Cardiac septum (tissue), 1 donor: ENCODE measurements around the gene UBE2V1. TPM values are rescaled to one million over a fixed set of nuclear protein-coding genes. Genes with fewer than 3 reads are reported as not detected.
"Not testable (repeated sequence)": the region's sequence is repeated elsewhere in the genome, so short reads cannot be mapped to it uniquely, and the experiment has no call there.

Experiments
- DNase-seq: peaks from one replicate; pipeline ENCODE4 v3.0.0-alpha.2; 2020; ENCODE audit warnings: low spot score
- intact Hi-C: fragments of 100-400 bp; cut with DNase I; formaldehyde crosslinking; loops from one replicate; pipeline ENCODE4 v1.14.0; 2022
- total RNA-seq: library from RNA; stranded (reverse); fragmentation: NEBNext Ultra II Directional; extraction: Animal tissue kit (Norgen Biotek cat#: 25700); gene quantifications from one replicate; pipeline ENCODE4 v1.2.1, GENCODE V29; 2021
- donor health status: DM: no; HTN: no; CAD: no.

The UBE2V1 gene
- total RNA-seq, 1 donor from 2014 or later: 70.3 TPM

- intact Hi-C loops: no loop called here
- no peak for DNase-seq
Observed at GRCh38 chr20:50138479-50139393, 25.8 kb upstream of the UBE2V1 start.

- no peak for DNase-seq
- intact Hi-C loops: no loop called here
Observed at GRCh38 chr20:50138120-50138478, 25.1 kb upstream of the UBE2V1 start.

- DNase-seq, intact Hi-C loops: not testable (repeated sequence)
Observed at GRCh38 chr20:50137702-50138101, 24.8 kb upstream of the UBE2V1 start.

- intact Hi-C loops: no loop called here
- DNase-seq: no peak
Observed at GRCh38 chr20:50136822-50137599, 24.1 kb upstream of the UBE2V1 start.

- DNase-seq, intact Hi-C loops: not testable (repeated sequence)
Observed at GRCh38 chr20:50135157-50135556, 22.2 kb upstream of the UBE2V1 start.

- DNase-seq: no peak
- intact Hi-C loops: no loop called here
Observed at GRCh38 chr20:50133474-50134217, 20.7 kb upstream of the UBE2V1 start.

GRCh38 chr20:50133041-50133440 lies 20.1 kb upstream of the UBE2V1 start:
- DNase-seq: no peak
- intact Hi-C loops: no loop called here

GRCh38 chr20:50130995-50131394 lies 18.0 kb upstream of the UBE2V1 start:
- DNase-seq: no peak
- intact Hi-C loops: no loop called here

- intact Hi-C loops: no loop called here
- DNase-seq: no peak
Observed at GRCh38 chr20:50130356-50130723, 17.4 kb upstream of the UBE2V1 start.

- DNase-seq: no peak
- intact Hi-C loops: no loop called here
Observed at GRCh38 chr20:50129662-50130355, 16.9 kb upstream of the UBE2V1 start.

GRCh38 chr20:50128520-50128905 lies 15.6 kb upstream of the UBE2V1 start:
- DNase-seq: no peak
- intact Hi-C loops: no loop called here

- intact Hi-C loops: no loop called here
- DNase-seq: no peak
Observed at GRCh38 chr20:50127587-50128519, 14.9 kb upstream of the UBE2V1 start.

- intact Hi-C loops: no loop called here
- DNase-seq: no peak
Observed at GRCh38 chr20:50126662-50127061, 13.7 kb upstream of the UBE2V1 start.

- intact Hi-C loops: no loop called here
- DNase-seq: no peak
Observed at GRCh38 chr20:50125279-50125678, 12.3 kb upstream of the UBE2V1 start.

GRCh38 chr20:50124496-50124895 lies 11.5 kb upstream of the UBE2V1 start:
- DNase-seq: no peak
- intact Hi-C loops: no loop called here

- intact Hi-C loops: no loop called here
- DNase-seq: no peak
Observed at GRCh38 chr20:50123418-50123817, 10.5 kb upstream of the UBE2V1 start.

GRCh38 chr20:50122763-50123162 lies 9.8 kb upstream of the UBE2V1 start:
- intact Hi-C loops: no loop called here
- no peak for DNase-seq

- intact Hi-C loops: loop anchor here (1.0 to 2.0 kb wide), 2 partner anchors 31 to 47 kb away; partner anchors contain the start of gene PEDS1
- no peak for DNase-seq
Observed at GRCh38 chr20:50121858-50122271, 8.9 kb upstream of the UBE2V1 start.
